PC-9 (cell line): ENCODE data around the gene GOLGA6L2. TPM values are rescaled to one million over a fixed set of nuclear protein-coding genes. Genes with fewer than 3 reads are reported as not detected.

Source experiments
- BruUV-seq: library from RNA; stranded (reverse); fragments of 400-500 nt; replicated peaks from 2 replicates; lab custom pipeline; 2021; lab: Mats Ljungman, UMichigan
- CTCF ChIA-PET: fragments of 300-600 bp; sonication (Branson Sonifier 250); formaldehyde crosslinking; loops from one replicate; lab custom pipeline; 2022; ENCODE audit warnings: antibody characterized with exemption; lab: Charles Lee
- POLR2A ChIA-PET: fragments of 300-600 bp; sonication (Branson Sonifier 250); formaldehyde crosslinking; loops from one replicate; lab custom pipeline; 2022; ENCODE audit warnings: antibody characterized with exemption; ENCODE audit not compliant: unreplicated experiment; lab: Charles Lee
- DNase-seq, 2 experiments: peaks; one replicate each; pipeline versions ENCODE4 v3.0.0 to v3.0.0-alpha.2; 2015 to 2022; ENCODE audit warnings: mixed read lengths in 1 of 2
- H2AFZ ChIP-seq: fragments of 200-600 bp; sonication (generic); 2 replicates; pipeline ENCODE4 v1.8.1; 2017; ENCODE audit warnings: antibody characterized with exemption
- H3F3A ChIP-seq: fragments of 200-600 bp; sonication (generic); 2 replicates; pipeline ENCODE4 v1.8.1; 2017; ENCODE audit warnings: antibody characterized with exemption, mild to moderate bottlenecking, low read depth; ENCODE audit not compliant: insufficient read depth
- H3K27ac ChIP-seq: fragments of 200-600 bp; sonication (generic); 2 replicates; pipeline ENCODE4 v1.6.1; 2016; ENCODE audit warnings: mixed run types
- H3K27me3 ChIP-seq: fragments of 200-600 bp; sonication (generic); 2 replicates; pipeline ENCODE4 v1.6.1; 2016; ENCODE audit warnings: low read depth, mixed run types; ENCODE audit not compliant: insufficient read depth
- H3K36me3 ChIP-seq: fragments of 200-600 bp; sonication (generic); 2 replicates; pipeline ENCODE4 v1.6.1; 2016; ENCODE audit warnings: low read depth, mixed run types
- H3K4me1 ChIP-seq: fragments of 200-600 bp; sonication (generic); replicated peaks from 2 replicates; pipeline ENCODE4 v1.6.1; 2016; ENCODE audit warnings: mixed run types; ENCODE audit not compliant: insufficient read depth
- H3K4me2 ChIP-seq: fragments of 200-600 bp; sonication (generic); 2 replicates; pipeline ENCODE4 v1.6.1; 2017; ENCODE audit warnings: mixed run types
- H3K4me3 ChIP-seq: fragments of 200-600 bp; sonication (generic); 2 replicates; pipeline ENCODE4 v1.6.1; 2016; ENCODE audit warnings: mixed run types
- H3K79me2 ChIP-seq: fragments of 200-600 bp; sonication (generic); 2 replicates; pipeline ENCODE4 v1.6.1; 2017; ENCODE audit warnings: low read depth, mixed run types
- H3K9me2 ChIP-seq: fragments of 200-600 bp; sonication (generic); 2 replicates; pipeline ENCODE4 v1.8.1; 2017; ENCODE audit warnings: mild to moderate bottlenecking; ENCODE audit not compliant: insufficient read depth
- H3K9me3 ChIP-seq: fragments of 200-600 bp; sonication (generic); 2 replicates; pipeline ENCODE4 v1.8.1; 2016; ENCODE audit warnings: low read depth; ENCODE audit not compliant: insufficient read depth
- H4K20me1 ChIP-seq: fragments of 200-600 bp; sonication (generic); 2 replicates; pipeline ENCODE4 v1.8.1; 2017; ENCODE audit not compliant: insufficient read depth
- CTCF ChIP-seq: fragments of 200-600 bp; sonication (generic); conservative IDR thresholded peaks from 2 replicates; pipeline ENCODE4 v1.6.1; 2017; ENCODE audit warnings: mixed run types, antibody characterized with exemption, mild to moderate bottlenecking, moderate library complexity
- EZH2 ChIP-seq: fragments of 200-600 bp; sonication (generic); IDR thresholded peaks from 2 replicates; pipeline ENCODE4 v1.8.0; 2017; ENCODE audit warnings: antibody characterized with exemption, low read depth
- intact Hi-C: fragments of 100-400 bp; cut with micrococcal nuclease; formaldehyde crosslinking; loops from one replicate; pipeline ENCODE4 v1.10.0; 2022; ENCODE audit not compliant: unreplicated experiment
- total RNA-seq: library from RNA; stranded (reverse); gene quantifications from 2 replicates; pipeline ENCODE4 v1.2.3, GENCODE V29; 2021

The GOLGA6L2 gene
- total RNA-seq, 1 experiment from 2014 or later, result not detected

DNA sequence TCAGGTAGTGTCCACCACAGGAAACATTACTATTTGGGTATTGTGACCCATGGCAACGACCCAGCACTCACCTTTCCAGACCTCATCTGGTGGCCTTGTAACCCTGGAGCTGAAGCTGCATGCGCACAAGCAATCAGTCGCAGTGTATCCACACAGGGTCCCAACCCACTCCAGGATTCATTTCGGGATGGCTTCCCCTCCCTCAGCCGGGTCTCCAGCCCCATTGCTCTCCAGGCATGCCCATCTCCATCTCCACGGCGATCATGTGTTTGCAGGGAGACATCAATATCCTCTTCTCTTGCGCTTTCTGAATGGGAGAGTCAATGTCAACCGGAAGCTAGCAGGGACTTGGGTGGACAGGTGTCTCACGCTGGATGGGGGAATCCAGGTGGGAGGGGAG, 35.2 kb downstream of the GOLGA6L2 start:
- DNase-seq, result no peak
- Histone ChIP-seq H3K27me3 (peaks cover 23% of the 10 kb centered on the region), H3K9me3 (no peaks in the 10 kb centered on the region), H3K4me2 (no peak overlapping the region), H3K9me2 (no peaks in the 10 kb centered on the region), H3K4me1 (no peaks in the 10 kb centered on the region), H2AFZ (no peak overlapping the region), H3K79me2 (no peaks in the 10 kb centered on the region), H4K20me1 (no peaks in the 10 kb centered on the region), H3K4me3 (no peak overlapping the region), H3K36me3 (no peaks in the 10 kb centered on the region), H3F3A (no peaks in the 10 kb centered on the region), H3K27ac (no peak overlapping the region)
- no TSS peak for BruUV-seq
- ChIA-PET POLR2A (no interaction called here), CTCF (no interaction called here)
- TF ChIP-seq EZH2 (no peak), CTCF (no peak)
- intact Hi-C loops, result no loop called here

- H3K9me2 ChIP-seq, result no peaks in the 10 kb centered on the region
- no peaks in the 10 kb centered on the region for H3K36me3 ChIP-seq
- no peak overlapping the region for H3K4me2 ChIP-seq
- no peak for TF ChIP-seq EZH2
- no peak for TF ChIP-seq CTCF
- intact Hi-C loops, result no loop called here
- H3F3A ChIP-seq, result no peaks in the 10 kb centered on the region
- no peak for DNase-seq
- ChIA-PET POLR2A (no interaction called here), CTCF (no interaction called here)
- BruUV-seq, result no TSS peak
- H3K4me1 ChIP-seq, result no peaks in the 10 kb centered on the region
- no peaks in the 10 kb centered on the region for H3K9me3 ChIP-seq
- H3K27me3 ChIP-seq, result peaks cover 55% of the 10 kb centered on the region
- no peaks in the 10 kb centered on the region for H4K20me1 ChIP-seq
- H3K27ac ChIP-seq, result no peak overlapping the region
- no peaks in the 10 kb centered on the region for H3K79me2 ChIP-seq
- no peak overlapping the region for H3K4me3 ChIP-seq
- H2AFZ ChIP-seq, result no peak overlapping the region
These were observed 43.5 kb downstream of the GOLGA6L2 start for GRCh38 chr15:23403550-23403949.

DNA sequence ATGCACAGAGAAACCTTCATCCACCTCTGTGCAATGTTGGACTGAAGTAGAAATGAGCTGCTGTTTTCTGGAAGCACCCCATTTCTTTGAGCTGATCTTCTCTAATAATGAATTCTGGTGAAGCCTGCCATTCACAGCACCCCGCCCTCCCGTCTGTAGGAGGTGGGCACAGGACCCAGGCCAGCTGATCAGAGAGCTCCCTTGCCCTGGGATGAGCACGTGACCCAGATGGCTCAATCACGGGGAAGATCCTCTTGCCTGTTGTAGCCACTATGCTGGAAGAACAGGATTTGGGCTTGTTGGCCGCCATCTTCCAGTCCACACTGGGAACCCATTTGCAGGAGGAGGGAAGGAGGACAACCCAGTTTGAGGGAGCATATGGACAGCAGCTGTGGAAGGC, 44.5 kb downstream of the GOLGA6L2 start:
- POLR2A ChIA-PET, result no interaction called here
- Histone ChIP-seq H3K27ac (no peak overlapping the region), H3K9me3 (no peaks in the 10 kb centered on the region), H4K20me1 (no peaks in the 10 kb centered on the region), H3K27me3 (peaks cover 54% of the 10 kb centered on the region), H3K4me3 (no peak overlapping the region), H3K9me2 (no peaks in the 10 kb centered on the region), H3K79me2 (no peaks in the 10 kb centered on the region), H3K4me1 (no peaks in the 10 kb centered on the region), H2AFZ (no peak overlapping the region), H3F3A (no peaks in the 10 kb centered on the region), H3K36me3 (no peaks in the 10 kb centered on the region), H3K4me2 (no peak overlapping the region)
- no peak for DNase-seq
- TF ChIP-seq EZH2 (no peak), CTCF (no peak)
- no TSS peak for BruUV-seq
- CTCF ChIA-PET, result no interaction called here
- intact Hi-C loops, result no loop called here
